Measurements from ENCODE around the gene PCDHGA6. TPM values are rescaled to one million over a fixed set of nuclear protein-coding genes. Genes with fewer than 3 reads are reported as not detected.

PCDHGA6 gene
- total RNA-seq, 2 donors from 2014 or later = 0.82 to 1.5 TPM

DNA sequence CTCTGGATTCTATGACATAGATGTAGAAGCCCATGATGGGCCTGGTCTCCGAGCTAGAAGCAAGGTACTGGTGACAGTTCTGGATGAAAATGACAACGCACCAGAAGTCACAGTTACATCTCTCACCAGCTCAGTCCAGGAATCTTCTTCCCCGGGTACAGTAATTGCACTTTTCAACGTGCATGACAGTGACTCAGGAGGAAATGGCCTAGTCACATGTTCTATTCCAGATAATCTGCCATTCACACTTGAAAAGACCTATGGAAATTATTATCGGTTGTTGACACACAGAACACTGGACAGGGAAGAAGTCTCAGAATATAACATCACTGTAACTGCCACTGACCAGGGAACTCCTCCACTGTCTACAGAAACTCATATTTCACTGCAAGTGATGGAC, 17.6 kb upstream of the PCDHGA6 start:
- Histone ChIP-seq H3K4me1 (no peaks in the 10 kb centered on the region), H3K9ac (ENCODE audit: low read depth in 2 of 2, low read length in 2 of 2) (no peak overlapping the region), H3K27ac (no peak overlapping the region), H3K27me3 (no peaks in the 10 kb centered on the region), H3K36me3 (no peaks in the 10 kb centered on the region), H3K9me3 (no peaks in the 10 kb centered on the region), H3K4me3 (no peak overlapping the region)
- intact Hi-C loops (cut with DNase I) = no loop called here
- TF ChIP-seq, protein P1, sequence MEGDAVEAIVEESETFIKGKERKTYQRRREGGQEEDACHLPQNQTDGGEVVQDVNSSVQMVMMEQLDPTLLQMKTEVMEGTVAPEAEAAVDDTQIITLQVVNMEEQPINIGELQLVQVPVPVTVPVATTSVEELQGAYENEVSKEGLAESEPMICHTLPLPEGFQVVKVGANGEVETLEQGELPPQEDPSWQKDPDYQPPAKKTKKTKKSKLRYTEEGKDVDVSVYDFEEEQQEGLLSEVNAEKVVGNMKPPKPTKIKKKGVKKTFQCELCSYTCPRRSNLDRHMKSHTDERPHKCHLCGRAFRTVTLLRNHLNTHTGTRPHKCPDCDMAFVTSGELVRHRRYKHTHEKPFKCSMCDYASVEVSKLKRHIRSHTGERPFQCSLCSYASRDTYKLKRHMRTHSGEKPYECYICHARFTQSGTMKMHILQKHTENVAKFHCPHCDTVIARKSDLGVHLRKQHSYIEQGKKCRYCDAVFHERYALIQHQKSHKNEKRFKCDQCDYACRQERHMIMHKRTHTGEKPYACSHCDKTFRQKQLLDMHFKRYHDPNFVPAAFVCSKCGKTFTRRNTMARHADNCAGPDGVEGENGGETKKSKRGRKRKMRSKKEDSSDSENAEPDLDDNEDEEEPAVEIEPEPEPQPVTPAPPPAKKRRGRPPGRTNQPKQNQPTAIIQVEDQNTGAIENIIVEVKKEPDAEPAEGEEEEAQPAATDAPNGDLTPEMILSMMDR (IDR thresholded peaks at IDR 0.05) = no peak
- no peak for DNase-seq

DNA sequence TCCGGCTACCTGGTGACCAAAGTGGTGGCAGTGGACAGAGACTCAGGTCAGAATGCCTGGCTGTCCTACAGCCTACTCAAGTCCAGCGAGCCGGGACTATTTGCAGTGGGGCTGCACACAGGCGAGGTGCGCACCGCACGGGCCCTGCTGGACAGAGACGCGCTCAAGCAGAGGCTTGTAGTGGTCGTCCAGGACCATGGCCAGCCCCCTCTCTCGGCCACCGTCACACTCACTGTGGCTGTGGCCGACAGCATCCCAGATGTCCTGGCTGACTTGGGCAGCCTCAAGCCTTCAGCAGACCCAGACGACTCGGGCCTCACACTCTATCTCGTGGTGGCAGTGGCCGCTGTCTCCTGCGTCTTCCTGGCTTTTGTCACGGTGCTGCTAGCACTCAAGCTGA, 16.7 kb upstream of the PCDHGA6 start:
- no peak overlapping the region for H3K9ac ChIP-seq (ENCODE audit: low read depth in 2 of 2, low read length in 2 of 2)
- no peak overlapping the region for H3K4me3 ChIP-seq
- no peak for DNase-seq
- H3K9me3 ChIP-seq = no peaks in the 10 kb centered on the region
- no peaks in the 10 kb centered on the region for H3K27me3 ChIP-seq
- no peaks in the 10 kb centered on the region for H3K4me1 ChIP-seq
- H3K36me3 ChIP-seq = no peaks in the 10 kb centered on the region
- intact Hi-C loops (cut with DNase I) = no loop called here
- no peak overlapping the region for H3K27ac ChIP-seq
- TF ChIP-seq, protein P1 (IDR thresholded peaks at IDR 0.05) = no peak

DNA sequence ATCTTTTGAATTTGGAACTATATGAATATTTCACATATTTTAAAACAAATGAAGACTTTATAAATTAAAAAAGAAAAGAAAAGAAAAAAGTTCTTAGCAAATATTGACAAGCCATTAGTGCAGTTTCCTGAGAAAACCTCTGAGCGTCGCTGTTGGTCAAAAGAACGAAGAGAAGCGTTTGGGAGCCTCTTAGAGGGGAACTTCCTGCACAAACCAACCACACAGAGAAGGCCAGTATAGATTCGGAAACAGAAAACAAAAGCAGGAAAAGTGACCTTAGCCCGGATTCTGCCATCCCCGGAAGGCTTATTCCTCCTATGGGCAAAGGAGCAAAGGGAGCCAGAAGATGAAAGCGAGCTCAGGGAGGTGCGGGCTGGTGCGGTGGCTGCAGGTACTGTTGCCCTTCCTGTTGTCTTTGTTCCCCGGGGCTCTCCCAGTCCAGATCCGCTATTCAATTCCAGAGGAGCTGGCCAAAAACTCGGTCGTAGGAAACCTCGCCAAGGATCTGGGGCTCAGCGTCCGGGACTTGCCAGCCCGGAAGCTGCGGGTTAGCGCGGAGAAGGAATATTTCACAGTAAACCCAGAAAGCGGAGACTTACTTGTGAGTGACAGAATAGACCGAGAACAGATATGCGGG, 13.8 kb upstream of the PCDHGA6 start, which contains the start of gene PCDHGB2:
Gene PCDHGB2, plus strand, starts transcription at position 205 of the 637 bp plus-strand sequence. Its CDS starts 142 bp downstream, at position 347.
- Histone ChIP-seq H3K9ac (ENCODE audit: low read depth in 2 of 2, low read length in 2 of 2) (no peak within 1 kb of the TSS), H3K36me3 (no peaks in the 10 kb centered on the region), H3K4me3 (no peak within 1 kb of the TSS), H3K4me1 (no peaks in the 10 kb centered on the region), H3K9me3 (no peaks in the 10 kb centered on the region), H3K27me3 (no peaks in the 10 kb centered on the region), H3K27ac (no peak within 1 kb of the TSS)
- TF ChIP-seq, protein P1 (IDR thresholded peaks at IDR 0.05) = no peak
- intact Hi-C loops (cut with DNase I) = no loop called here
- no peak for DNase-seq

DNA sequence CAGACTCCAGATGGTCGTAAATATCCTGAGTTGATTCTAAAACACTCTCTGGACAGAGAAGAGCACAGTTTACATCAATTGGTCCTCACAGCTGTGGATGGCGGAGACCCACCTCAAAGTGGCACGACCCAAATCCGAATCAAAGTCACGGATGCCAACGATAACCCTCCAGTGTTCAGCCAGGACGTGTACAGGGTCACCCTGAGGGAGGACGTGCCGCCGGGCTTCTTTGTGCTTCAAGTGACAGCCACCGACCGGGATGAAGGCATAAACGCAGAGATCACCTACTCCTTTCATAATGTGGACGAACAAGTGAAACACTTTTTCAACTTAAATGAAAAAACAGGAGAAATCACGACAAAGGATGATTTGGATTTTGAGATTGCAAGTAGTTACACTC, 13.0 kb upstream of the PCDHGA6 start:
- Histone ChIP-seq H3K4me3 (no peak overlapping the region), H3K9me3 (no peaks in the 10 kb centered on the region), H3K9ac (ENCODE audit: low read depth in 2 of 2, low read length in 2 of 2) (no peak overlapping the region), H3K36me3 (no peaks in the 10 kb centered on the region), H3K27ac (no peak overlapping the region), H3K4me1 (no peaks in the 10 kb centered on the region), H3K27me3 (no peaks in the 10 kb centered on the region)
- intact Hi-C loops (cut with DNase I) = no loop called here
- no peak for DNase-seq
- TF ChIP-seq, protein P1 (IDR thresholded peaks at IDR 0.05) = no peak

DNA sequence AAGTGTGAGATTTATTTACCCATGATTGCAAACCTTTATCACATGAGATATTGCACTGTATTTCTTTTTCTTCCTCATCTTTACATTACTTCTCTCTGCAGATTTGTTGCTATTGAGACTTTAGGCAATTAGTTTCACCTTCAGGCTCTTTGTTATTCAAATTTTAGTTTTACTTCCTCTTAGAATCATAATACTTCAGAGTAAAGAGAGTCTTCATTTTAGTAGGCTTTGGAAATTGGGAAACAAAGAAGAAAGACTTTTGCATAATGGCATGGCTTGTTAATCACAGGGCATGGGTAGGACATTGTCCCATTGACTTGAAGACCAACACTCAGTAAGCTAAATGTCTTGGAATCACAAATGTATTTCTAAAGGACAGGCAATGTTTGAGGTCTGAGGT, 11.0 kb upstream of the PCDHGA6 start:
- intact Hi-C loops (cut with DNase I) = no loop called here
- TF ChIP-seq, protein P1 (IDR thresholded peaks at IDR 0.05) = no peak
- Histone ChIP-seq H3K4me1 (no peaks in the 10 kb centered on the region), H3K4me3 (no peak overlapping the region), H3K9ac (ENCODE audit: low read depth in 2 of 2, low read length in 2 of 2) (no peak overlapping the region), H3K36me3 (no peaks in the 10 kb centered on the region), H3K9me3 (no peaks in the 10 kb centered on the region), H3K27me3 (no peaks in the 10 kb centered on the region), H3K27ac (no peak overlapping the region)
- no peak for DNase-seq
